ENCODE data around the gene DOC2B. TPM values are rescaled to one million over a fixed set of nuclear protein-coding genes. Genes with fewer than 3 reads are reported as not detected.

DOC2B gene
- polyA plus RNA-seq, 1 donor (not counting 4 experiments of a cell fraction or from before 2014, with no cell fraction given) = not detected

- Histone ChIP-seq H4K20me1 (ENCODE audit: control insufficient read depth, extremely low read depth, insufficient read depth, low read length) (peaks cover 2% of the 10 kb centered on the region), H3K27me3 (ENCODE audit: control insufficient read depth, extremely low read depth, insufficient read depth, low read length) (peaks cover 57% of the 10 kb centered on the region), H3K9me1 (ENCODE audit: control insufficient read depth, extremely low read depth, insufficient read depth, low read length) (no peaks in the 10 kb centered on the region), H3K27ac (ENCODE audit: control insufficient read depth, insufficient read depth, low read length) (no peak overlapping the region), H3K9ac (ENCODE audit: control insufficient read depth, extremely low read depth, insufficient read depth, low read length) (no peak overlapping the region), H3K9me3 (ENCODE audit: control insufficient read depth, low read depth, low read length) (no peaks in the 10 kb centered on the region), H3K79me2 (ENCODE audit: control insufficient read depth, insufficient read depth, low read length) (no peaks in the 10 kb centered on the region), H3K4me3 (ENCODE audit: control insufficient read depth in 2 of 3, extremely low read depth in 1 of 3, insufficient read depth in 2 of 3, low read depth in 1 of 3, low read length in 3 of 3) (no peak overlapping the region), H3K4me2 (ENCODE audit: control insufficient read depth, extremely low read depth, insufficient read depth, low read depth, low read length) (no peak overlapping the region), H3K4me1 (ENCODE audit: control insufficient read depth, extremely low read depth, insufficient read depth, low read length) (peaks cover 3% of the 10 kb centered on the region), H3K36me3 (ENCODE audit: control insufficient read depth in 2 of 2, extremely low read depth in 1 of 2, insufficient read depth in 2 of 2, low read length in 2 of 2) (no peaks in the 10 kb centered on the region), H2AFZ (ENCODE audit: control insufficient read depth, low read length) (no peak overlapping the region)
- no peak for TF ChIP-seq CTCF (optimal IDR thresholded peaks at IDR 0.05 in 1 of 3, IDR thresholded peaks at IDR 0.05 in 1 of 3, conservative IDR thresholded peaks at IDR 0.05 in 1 of 3; ENCODE audit: extremely low read depth in 1 of 3, insufficient read depth in 2 of 3, low read length in 3 of 3)
- TF ChIP-seq EZH2 (IDR thresholded peaks at IDR 0.05; ENCODE audit: low read length) = peak; percentile 78
- no peak for FAIRE-seq
- dilution Hi-C loops (cut with MboI; ENCODE audit: extremely low pct_ligation_motif_present, low sequenced_read_pairs) = no loop called here
- no peak for DNase-seq (ENCODE audit: low read depth, low spot score)
Measured at GRCh38 chr17:179781-180380, 1.6 kb downstream of the DOC2B start.

GRCh38 chr17:179066-179432, 2.4 kb downstream of the DOC2B start:
- no peak overlapping the region for H3K27ac ChIP-seq (ENCODE audit: control insufficient read depth, insufficient read depth, low read length)
- peaks cover 3% of the 10 kb centered on the region for H3K4me1 ChIP-seq (ENCODE audit: control insufficient read depth, extremely low read depth, insufficient read depth, low read length)
- FAIRE-seq (no peak), DNase-seq (ENCODE audit: low read depth, low spot score) (no peak)
- TF ChIP-seq CTCF (optimal IDR thresholded peaks at IDR 0.05 in 1 of 3, IDR thresholded peaks at IDR 0.05 in 1 of 3, conservative IDR thresholded peaks at IDR 0.05 in 1 of 3; ENCODE audit: extremely low read depth in 1 of 3, insufficient read depth in 2 of 3, low read length in 3 of 3) (no peak), EZH2 (IDR thresholded peaks at IDR 0.05; ENCODE audit: low read length) (no peak)
- peaks cover 57% of the 10 kb centered on the region for H3K27me3 ChIP-seq (ENCODE audit: control insufficient read depth, extremely low read depth, insufficient read depth, low read length)
- no peaks in the 10 kb centered on the region for H3K79me2 ChIP-seq (ENCODE audit: control insufficient read depth, insufficient read depth, low read length)
- no peak overlapping the region for H3K4me2 ChIP-seq (ENCODE audit: control insufficient read depth, extremely low read depth, insufficient read depth, low read depth, low read length)
- peaks cover 2% of the 10 kb centered on the region for H4K20me1 ChIP-seq (ENCODE audit: control insufficient read depth, extremely low read depth, insufficient read depth, low read length)
- H3K9me1 ChIP-seq (ENCODE audit: control insufficient read depth, extremely low read depth, insufficient read depth, low read length) = no peaks in the 10 kb centered on the region
- no peaks in the 10 kb centered on the region for H3K36me3 ChIP-seq (ENCODE audit: control insufficient read depth in 2 of 2, extremely low read depth in 1 of 2, insufficient read depth in 2 of 2, low read length in 2 of 2)
- no peak overlapping the region for H2AFZ ChIP-seq (ENCODE audit: control insufficient read depth, low read length)
- dilution Hi-C loops (cut with MboI; ENCODE audit: extremely low pct_ligation_motif_present, low sequenced_read_pairs) = no loop called here
- H3K4me3 ChIP-seq (ENCODE audit: control insufficient read depth in 2 of 3, extremely low read depth in 1 of 3, insufficient read depth in 2 of 3, low read depth in 1 of 3, low read length in 3 of 3) = no peak overlapping the region
- no peaks in the 10 kb centered on the region for H3K9me3 ChIP-seq (ENCODE audit: control insufficient read depth, low read depth, low read length)
- H3K9ac ChIP-seq (ENCODE audit: control insufficient read depth, extremely low read depth, insufficient read depth, low read length) = no peak overlapping the region
